Endothelial cell of umbilical vein (primary cell): Measurements from ENCODE around the gene FAM131C. TPM values are rescaled to one million over a fixed set of nuclear protein-coding genes. Genes with fewer than 3 reads are reported as not detected.

Experiments used
- BruUV-seq: library from RNA; stranded (reverse); fragments of 400-500 nt; replicated peaks from 2 replicates; lab custom pipeline; 2021; lab: Mats Ljungman, UMichigan
- CTCF ChIA-PET: fragments of 300-600, 350-600 bp; sonication (Branson Sonifier 250); formaldehyde crosslinking; loops from one replicate; lab custom pipeline; 2021; ENCODE audit warnings: antibody characterized with exemption, inconsistent platforms; lab: Charles Lee
- POLR2A ChIA-PET: fragments of 300-600, 350-600 bp; sonication (Branson Sonifier 250); formaldehyde crosslinking; loops from one replicate; lab custom pipeline; 2021; ENCODE audit warnings: antibody characterized with exemption, inconsistent platforms; lab: Charles Lee
- DNase-seq: peaks from one replicate; pipeline ENCODE4 v3.0.0-alpha.2; 2011; ENCODE audit warnings: low read depth, low spot score
- FAIRE-seq: peaks from 2 replicates; lab custom pipeline; 2011; peaks lifted over from hg19 to GRCh38; lab: Jason Lieb, UNC
- H2AFZ ChIP-seq: 2 replicates; pipeline ENCODE4 v1.6.0; 2012; ENCODE audit warnings: low read depth, low read length, control low read depth, inconsistent platforms
- H3K27ac ChIP-seq: 2 replicates; pipeline ENCODE4 v1.5.1; 2011; ENCODE audit warnings: low read depth, mild to moderate bottlenecking, control low read depth, low read length, moderate library complexity; ENCODE audit not compliant: insufficient read depth
- H3K27me3 ChIP-seq, 2 experiments: 2 replicates each; pipeline versions ENCODE4 v1.6.0 to v1.6.1; 2011; ENCODE audit warnings: low read length in 2 of 2, mixed read lengths in 1 of 2; ENCODE audit not compliant: control insufficient read depth in 2 of 2, insufficient read depth in 2 of 2
- H3K36me3 ChIP-seq, 2 experiments: 2 replicates in 1 of 2; 3 replicates in 1 of 2; pipeline ENCODE4 v1.5.1; 2011; ENCODE audit warnings: low read length in 2 of 2, mild to moderate bottlenecking in 1 of 2, moderate library complexity in 1 of 2; ENCODE audit not compliant: control insufficient read depth in 2 of 2, insufficient read depth in 2 of 2; ENCODE audit errors: extremely low read depth in 1 of 2
- H3K4me1 ChIP-seq: 3 replicates; pipeline ENCODE4 v1.5.1; 2011; ENCODE audit warnings: mild to moderate bottlenecking, low read length; ENCODE audit not compliant: control insufficient read depth, insufficient read depth; ENCODE audit errors: extremely low read depth
- H3K4me2 ChIP-seq: 2 replicates; pipeline ENCODE4 v1.6.1; 2011; ENCODE audit warnings: low read length, control low read depth, mixed read lengths; ENCODE audit not compliant: insufficient read depth
- H3K4me3 ChIP-seq, 3 experiments: fragments of 200-600 bp in 1 of 3; sonication (generic), shearing (Covaris generic) in 1 of 3; replicated peaks in 1 of 3; 2 replicates each; pipeline ENCODE4 v1.5.1; 2011 to 2016; ENCODE audit warnings: control low read depth in 3 of 3, low read length in 3 of 3, mild to moderate bottlenecking in 2 of 3, inconsistent platforms in 1 of 3, low read depth in 1 of 3, moderate library complexity in 1 of 3; ENCODE audit not compliant: insufficient read depth in 1 of 3
- H3K79me2 ChIP-seq: 2 replicates; pipeline ENCODE4 v1.6.0; 2012; ENCODE audit warnings: low read length, inconsistent platforms; ENCODE audit not compliant: control insufficient read depth, insufficient read depth
- H3K9ac ChIP-seq: replicated peaks from 2 replicates; pipeline ENCODE3; 2011; ENCODE audit warnings: low read length, control low read depth; ENCODE audit not compliant: insufficient read depth; ENCODE audit errors: extremely low read depth
- H3K9me1 ChIP-seq: replicated peaks from 3 replicates; pipeline ENCODE4 v1.6.0; 2011; ENCODE audit warnings: mild to moderate bottlenecking, low read length; ENCODE audit not compliant: control insufficient read depth, insufficient read depth; ENCODE audit errors: extremely low read depth
- H3K9me3 ChIP-seq: replicated peaks from 2 replicates; pipeline ENCODE4 v1.5.1; 2012; ENCODE audit warnings: low read length, inconsistent platforms; ENCODE audit not compliant: control insufficient read depth, insufficient read depth
- H4K20me1 ChIP-seq: replicated peaks from 2 replicates; pipeline ENCODE3; 2011; ENCODE audit warnings: mild to moderate bottlenecking, low read length; ENCODE audit not compliant: control insufficient read depth, insufficient read depth; ENCODE audit errors: extremely low read depth
- EZH2 ChIP-seq: IDR thresholded peaks from 2 replicates; pipeline ENCODE4 v1.6.1; 2012; ENCODE audit warnings: borderline replicate concordance, low read depth, mild to moderate bottlenecking, moderate library complexity, low read length, inconsistent platforms; ENCODE audit not compliant: severe bottlenecking
- FOS ChIP-seq: IDR thresholded peaks from 2 replicates; pipeline ENCODE4 v1.6.1; 2011; ENCODE audit warnings: mild to moderate bottlenecking, low read length, moderate library complexity, borderline replicate concordance; ENCODE audit not compliant: insufficient read depth
- GATA2 ChIP-seq: IDR thresholded peaks from 2 replicates; pipeline ENCODE4 v1.7.0; 2011; ENCODE audit warnings: low read depth, mild to moderate bottlenecking, moderate library complexity, mixed read lengths, low read length; ENCODE audit not compliant: insufficient read length, insufficient read depth
- JUN ChIP-seq: IDR thresholded peaks from 2 replicates; pipeline ENCODE4 v1.6.1; 2011; ENCODE audit warnings: borderline replicate concordance, low read depth; ENCODE audit not compliant: insufficient read length, insufficient read depth
- MAX ChIP-seq: IDR thresholded peaks from 2 replicates; pipeline ENCODE4 v1.6.1; 2011; ENCODE audit not compliant: insufficient read depth, insufficient read length
- POLR2A ChIP-seq: IDR thresholded peaks from 2 replicates; pipeline ENCODE4 v1.6.1; 2012; ENCODE audit warnings: low read depth, mild to moderate bottlenecking, control low read depth, low read length
- POLR2AphosphoS5 ChIP-seq: IDR thresholded peaks from 2 replicates; pipeline ENCODE4 v1.6.1; 2012; ENCODE audit warnings: low read depth, mild to moderate bottlenecking, control low read depth, low read length, moderate library complexity; ENCODE audit not compliant: insufficient read depth
- dilution Hi-C: fragments of 300-500 bp; cut with MboI; formaldehyde crosslinking; loops from one replicate; pipeline ENCODE4 v1.15.0; 2019; ENCODE audit warnings: low sequenced_read_pairs; ENCODE audit not compliant: extremely low pct_ligation_motif_present
- intact Hi-C: fragments of 100-400 bp; cut with micrococcal nuclease; formaldehyde crosslinking; loops from one replicate; pipeline ENCODE4 v1.10.0; 2022
- polyA plus RNA-seq, 4 experiments: library from polyadenylated mRNA; depleted of rRNA in 3 of 4; stranded (reverse) in 3 of 4; unstranded in 1 of 4; fragments of >200 nt; gene quantifications; 2 replicates each; pipeline versions ENCODE4 v1.2.1 to v1.2.3, GENCODE V29; 2011 to 2012; ENCODE audit warnings: missing spikeins in 1 of 4
- total RNA-seq: library from RNA; stranded (reverse); gene quantifications from 2 replicates; pipeline ENCODE4 v1.2.3, GENCODE V29; 2021
- TF ChIP-seq, protein P1 (sequence below), 2 donors: IDR thresholded peaks; 1 replicate in 1 of 2; 2 replicates in 1 of 2; pipeline ENCODE4 v1.5.1; 2011; ENCODE audit warnings: low read length in 2 of 2, mild to moderate bottlenecking in 2 of 2, moderate library complexity in 2 of 2, control low read depth in 1 of 2, inconsistent platforms in 1 of 2, low read depth in 1 of 2; ENCODE audit not compliant: insufficient read depth in 1 of 2; ENCODE audit errors: extremely low read depth in 1 of 2

The FAM131C gene
- total and polyA plus RNA-seq, 2 donors (not counting 3 experiments of a cell fraction or from before 2014, with no cell fraction given): 0.23 TPM; not detected in 1

DNA sequence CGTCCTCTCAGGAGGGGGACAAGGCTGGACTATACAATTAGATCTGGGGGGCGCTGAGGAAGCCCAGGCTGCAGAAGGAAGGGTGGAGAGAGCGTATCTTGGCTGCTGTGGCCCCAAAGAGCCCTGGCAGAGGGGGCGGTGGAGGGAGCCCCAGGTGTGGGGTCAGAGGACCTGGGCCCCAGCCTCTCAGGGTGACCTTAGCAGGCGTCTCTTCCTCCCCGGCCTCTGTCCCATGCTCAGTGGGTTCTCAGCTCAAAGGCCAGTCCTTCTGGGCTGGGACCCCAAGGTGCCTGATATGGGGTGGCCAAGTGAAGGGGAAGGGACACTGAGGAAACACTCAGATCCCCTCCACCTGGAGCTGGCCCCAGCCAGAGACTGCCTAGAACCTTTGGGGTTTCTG, 1.8 kb downstream of the FAM131C start:
- FAIRE-seq (no peak), DNase-seq (no peak)
- CTCF ChIA-PET: interaction anchor here (1.3 to 13.2 kb wide), 3 partner anchors 17 to 173 kb away, joined by 3 to 179 read pairs (median 12); no protein-coding TSS in a partner anchor
- H3K27me3 ChIP-seq: peaks cover 0 to 3% of the 10 kb centered on the region in 2 experiments
- H3K9ac ChIP-seq: no peak overlapping the region
- dilution Hi-C loops: no loop called here
- no peaks in the 10 kb centered on the region for H3K79me2 ChIP-seq
- BruUV-seq: no TSS peak
- no peak overlapping the region for H3K27ac ChIP-seq
- no peak overlapping the region for H2AFZ ChIP-seq
- no peaks in the 10 kb centered on the region for H4K20me1 ChIP-seq
- no peaks in the 10 kb centered on the region for H3K9me1 ChIP-seq
- no peaks in the 10 kb centered on the region for H3K9me3 ChIP-seq
- no peak for TF ChIP-seq MAX
- no peak for TF ChIP-seq GATA2
- no peak for TF ChIP-seq EZH2
- TF ChIP-seq POLR2AphosphoS5: no peak
- no peak for TF ChIP-seq JUN
- POLR2A ChIA-PET: no interaction called here
- H3K36me3 ChIP-seq: no peaks in the 10 kb centered on the region
- intact Hi-C loops: no loop called here
- H3K4me3 ChIP-seq: no peak overlapping the region
- H3K4me1 ChIP-seq: peaks cover 13% of the 10 kb centered on the region
- no peak overlapping the region for H3K4me2 ChIP-seq

DNA sequence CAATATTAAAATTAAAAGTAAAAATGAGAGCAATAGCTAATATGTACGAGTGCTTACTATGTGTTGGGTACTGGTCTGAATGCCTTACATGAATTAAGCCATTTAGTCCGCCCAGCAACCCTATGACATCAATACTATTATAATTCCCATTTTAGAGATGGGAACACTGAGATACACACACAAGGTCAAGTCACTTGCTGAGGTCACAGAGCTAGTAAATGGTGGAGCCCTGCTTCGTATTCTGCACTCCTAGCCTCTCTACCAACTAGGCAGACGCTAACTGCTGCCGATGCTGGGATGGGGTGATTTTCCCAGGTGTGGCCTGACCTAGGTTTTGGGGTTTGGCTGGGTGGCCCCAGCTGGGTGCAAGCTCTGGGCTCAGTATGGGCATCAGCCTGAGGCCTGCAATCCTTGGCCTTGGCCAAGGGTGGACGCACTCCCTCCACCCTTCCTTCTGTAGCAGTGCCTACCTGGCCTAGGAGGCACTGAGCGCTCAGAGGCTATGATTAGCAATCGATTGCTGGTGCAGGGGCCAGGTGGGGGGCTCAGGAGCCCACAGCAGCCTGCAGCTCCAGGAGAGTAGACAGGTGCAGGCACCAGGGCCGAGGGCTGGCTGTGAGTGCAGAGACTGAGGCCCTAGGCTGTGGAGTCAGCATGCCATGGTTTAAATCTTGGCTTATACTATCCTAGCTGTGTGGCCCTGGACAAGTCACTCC, 2.7 kb downstream of the FAM131C start:
- no peak for DNase-seq
- no peaks in the 10 kb centered on the region for H4K20me1 ChIP-seq
- ChIA-PET POLR2A (no interaction called here), CTCF (interaction anchor here (0.5 to 2.6 kb wide), 6 partner anchors 8 to 291 kb away, joined by 3 to 10 read pairs (median 4); no protein-coding TSS in a partner anchor)
- no peak overlapping the region for H3K9ac ChIP-seq
- intact Hi-C loops: no loop called here
- H3K4me3 ChIP-seq: no peak overlapping the region
- H3K4me2 ChIP-seq: no peak overlapping the region
- H2AFZ ChIP-seq: no peak overlapping the region
- peaks cover 8% of the 10 kb centered on the region for H3K4me1 ChIP-seq
- H3K9me1 ChIP-seq: no peaks in the 10 kb centered on the region
- no peak for TF ChIP-seq EZH2
- TF ChIP-seq FOS: no peak
- TF ChIP-seq, protein P1, sequence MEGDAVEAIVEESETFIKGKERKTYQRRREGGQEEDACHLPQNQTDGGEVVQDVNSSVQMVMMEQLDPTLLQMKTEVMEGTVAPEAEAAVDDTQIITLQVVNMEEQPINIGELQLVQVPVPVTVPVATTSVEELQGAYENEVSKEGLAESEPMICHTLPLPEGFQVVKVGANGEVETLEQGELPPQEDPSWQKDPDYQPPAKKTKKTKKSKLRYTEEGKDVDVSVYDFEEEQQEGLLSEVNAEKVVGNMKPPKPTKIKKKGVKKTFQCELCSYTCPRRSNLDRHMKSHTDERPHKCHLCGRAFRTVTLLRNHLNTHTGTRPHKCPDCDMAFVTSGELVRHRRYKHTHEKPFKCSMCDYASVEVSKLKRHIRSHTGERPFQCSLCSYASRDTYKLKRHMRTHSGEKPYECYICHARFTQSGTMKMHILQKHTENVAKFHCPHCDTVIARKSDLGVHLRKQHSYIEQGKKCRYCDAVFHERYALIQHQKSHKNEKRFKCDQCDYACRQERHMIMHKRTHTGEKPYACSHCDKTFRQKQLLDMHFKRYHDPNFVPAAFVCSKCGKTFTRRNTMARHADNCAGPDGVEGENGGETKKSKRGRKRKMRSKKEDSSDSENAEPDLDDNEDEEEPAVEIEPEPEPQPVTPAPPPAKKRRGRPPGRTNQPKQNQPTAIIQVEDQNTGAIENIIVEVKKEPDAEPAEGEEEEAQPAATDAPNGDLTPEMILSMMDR (IDR thresholded peaks at IDR 0.05; ENCODE audit: extremely low read depth in 1 of 2, insufficient read depth in 1 of 2, low read depth in 1 of 2, low read length in 2 of 2): no peak
- no peak for TF ChIP-seq GATA2
- TF ChIP-seq POLR2AphosphoS5: no peak
- no peak for TF ChIP-seq POLR2A
- no peak overlapping the region for H3K27ac ChIP-seq
- no peaks in the 10 kb centered on the region for H3K9me3 ChIP-seq
- peaks cover 0 to 3% of the 10 kb centered on the region in 2 experiments for H3K27me3 ChIP-seq
- H3K79me2 ChIP-seq: no peaks in the 10 kb centered on the region
- dilution Hi-C loops: no loop called here
- no TSS peak for BruUV-seq
- FAIRE-seq: no peak
- H3K36me3 ChIP-seq: no peaks in the 10 kb centered on the region
